ENCODE data around the gene SLC25A25. TPM values are rescaled to one million over a fixed set of nuclear protein-coding genes. Genes with fewer than 3 reads are reported as not detected.

SLC25A25 gene
- total and polyA plus RNA-seq, 10 of the 15 experiments (the other 5 are each of a cell fraction or from before 2014, with no cell fraction given) = 0.04 to 17.1 (median 12.4) TPM; not detected in 1

DNA sequence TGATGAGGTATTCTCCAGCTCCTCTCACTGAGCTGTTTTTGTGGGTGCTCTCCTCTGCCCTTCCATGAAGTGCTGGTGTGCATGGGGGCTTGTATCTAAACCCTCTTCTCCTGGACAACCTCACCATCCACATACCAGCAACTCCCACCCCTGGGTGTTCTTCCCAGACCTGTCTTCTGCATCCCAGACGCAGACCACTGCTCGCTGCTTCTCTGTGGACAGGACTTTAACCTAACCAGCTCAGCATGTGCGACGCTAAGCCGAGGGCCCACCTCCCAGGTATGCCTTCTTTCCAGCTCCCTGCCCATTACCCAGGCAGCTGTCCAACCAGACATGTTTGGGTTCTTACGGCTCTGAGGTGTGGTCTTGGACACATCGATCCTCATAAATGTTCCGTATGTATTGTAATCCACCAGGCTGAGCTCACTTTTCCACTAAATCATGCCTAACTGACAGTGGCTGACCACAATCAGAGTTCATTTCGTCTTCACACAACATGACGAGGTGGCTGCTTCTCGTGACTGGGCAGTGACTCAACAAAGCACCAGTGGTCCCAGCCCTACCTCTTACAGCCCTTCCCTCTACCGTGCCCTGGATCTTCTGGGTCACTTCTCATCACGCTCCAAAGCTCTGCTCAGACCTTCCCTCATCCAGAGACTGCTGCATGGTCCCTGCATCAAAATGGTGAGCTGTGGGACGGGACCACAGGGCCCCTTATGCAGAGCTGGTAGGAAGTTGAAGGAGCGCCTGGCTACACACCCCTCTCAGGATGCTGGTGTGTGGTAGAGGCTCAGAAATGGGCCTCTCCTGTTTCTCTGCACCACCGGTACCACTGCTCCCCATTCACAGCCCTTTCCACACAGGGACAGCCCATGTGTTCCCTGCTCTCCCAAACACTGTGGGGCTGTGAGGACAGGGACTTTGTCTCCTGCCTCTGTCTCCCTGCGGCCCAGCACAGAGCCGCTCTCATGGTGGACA lies 69.1 kb downstream of the SLC25A25 start:
- FAIRE-seq (no peak), DNase-seq (ENCODE audit: low read depth, low spot score) (no peak), ATAC-seq (no peak)
- SMC1A ChIA-PET (ENCODE audit: uncharacterized antibody, unreplicated experiment) = interaction anchor here (1.3 kb wide), 1 partner anchor 11 kb away, joined by 3 read pairs; no protein-coding TSS in a partner anchor
- CTCF ChIA-PET = interaction anchor here (1.3 to 1.5 kb wide), 3 partner anchors 12 to 22 kb away, joined by 3 to 6 read pairs (median 3); no protein-coding TSS in a partner anchor
- no TSS peak for BruUV-seq (replicated peaks)
- H3K4me3 ChIP-seq = no peak overlapping the region
- H3K9me3 ChIP-seq (replicated peaks; ENCODE audit: control insufficient read depth, insufficient read depth, low read length) = no peaks in the 10 kb centered on the region
- no peak overlapping the region for H3K27ac ChIP-seq (ENCODE audit: control insufficient read depth, insufficient read depth)
- RAD21 ChIA-PET (ENCODE audit: unreplicated experiment) = no interaction called here
- WGBS (ENCODE audit: insufficient coverage, insufficient replicate concordance, low lambda C conversion rate, missing lambda C conversion rate) = 49% methylated on average over 18 of the region's 18 CpGs
- no peaks in the 10 kb centered on the region for H3K4me1 ChIP-seq (ENCODE audit: control insufficient read depth, insufficient read depth, low read length)
- H3K79me2 ChIP-seq (ENCODE audit: control insufficient read depth, insufficient read depth, low read length) = no peaks in the 10 kb centered on the region
- intact Hi-C loops (cut with micrococcal nuclease; ENCODE audit: unreplicated experiment) (no loop called here), in situ Hi-C loops (cut with MboI) (no loop called here)
- POLR2A ChIA-PET = no interaction called here
- no peaks in the 10 kb centered on the region for H4K20me1 ChIP-seq (ENCODE audit: control insufficient read depth, insufficient read depth)
- H3K4me2 ChIP-seq (ENCODE audit: control insufficient read depth, insufficient read depth) = no peak overlapping the region
- H3K27me3 ChIP-seq (replicated peaks in 1 of 2; ENCODE audit: control insufficient read depth in 2 of 2, insufficient read depth in 2 of 2, low read length in 1 of 2) = peaks cover 0 to 2% of the 10 kb centered on the region in 2 experiments; a peak in 2 of 4 replicates
- TF ChIP-seq FOXM1 (IDR thresholded peaks at IDR 0.05; ENCODE audit: low read depth, low read length) (no peak), ZNF592 (IDR thresholded peaks at IDR 0.05) (no peak), PKNOX1 (IDR thresholded peaks at IDR 0.05) (no peak), USF1 (IDR thresholded peaks at IDR 0.05; ENCODE audit: borderline replicate concordance, extremely low read length, insufficient read depth, low read depth, low read length) (no peak), HDAC2 (IDR thresholded peaks at IDR 0.05) (no peak), ZNF217 (IDR thresholded peaks at IDR 0.05) (no peak)
- TF ChIP-seq, protein P1, sequence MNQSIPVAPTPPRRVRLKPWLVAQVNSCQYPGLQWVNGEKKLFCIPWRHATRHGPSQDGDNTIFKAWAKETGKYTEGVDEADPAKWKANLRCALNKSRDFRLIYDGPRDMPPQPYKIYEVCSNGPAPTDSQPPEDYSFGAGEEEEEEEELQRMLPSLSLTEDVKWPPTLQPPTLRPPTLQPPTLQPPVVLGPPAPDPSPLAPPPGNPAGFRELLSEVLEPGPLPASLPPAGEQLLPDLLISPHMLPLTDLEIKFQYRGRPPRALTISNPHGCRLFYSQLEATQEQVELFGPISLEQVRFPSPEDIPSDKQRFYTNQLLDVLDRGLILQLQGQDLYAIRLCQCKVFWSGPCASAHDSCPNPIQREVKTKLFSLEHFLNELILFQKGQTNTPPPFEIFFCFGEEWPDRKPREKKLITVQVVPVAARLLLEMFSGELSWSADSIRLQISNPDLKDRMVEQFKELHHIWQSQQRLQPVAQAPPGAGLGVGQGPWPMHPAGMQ (IDR thresholded peaks at IDR 0.05; ENCODE audit: borderline replicate concordance) = no peak
- no peak overlapping the region for H3K9ac ChIP-seq (ENCODE audit: control insufficient read depth, insufficient read depth, low read length)
- no peaks in the 10 kb centered on the region for H3K36me3 ChIP-seq (ENCODE audit: control insufficient read depth in 2 of 2, insufficient read depth in 2 of 2, low read length in 1 of 2)
- H2AFZ ChIP-seq (ENCODE audit: control insufficient read depth, low read depth, low read length) = no peak overlapping the region

All from GM12878 (cell line).